ENCODE data around the gene ORAI3.

GRCh38 chr16:30953111-30953510 lies 4.2 kb downstream of the ORAI3 start:
- TF ChIP-seq CTCF (IDR thresholded peaks at IDR 0.05) = no peak
- no peak for TF ChIP-seq TCF7L2 (IDR thresholded peaks at IDR 0.05; ENCODE audit: low read depth, low read length)
- TF ChIP-seq POLR2AphosphoS5 (IDR thresholded peaks at IDR 0.05; ENCODE audit: low read depth, low read length) = no peak
- TF ChIP-seq SIN3A (IDR thresholded peaks at IDR 0.05; ENCODE audit: borderline replicate concordance, insufficient read depth, low read depth, low read length) = no peak

Data from Panc1 (cell line).